Medulla oblongata (tissue), 1 donor: ENCODE results near the gene CLDN18.
A peak's percentile ranks its signal among the peaks of the same experiment; 100 is the strongest.

ENCODE experiments used
- DNase-seq: peaks from one replicate; pipeline ENCODE4 v3.0.0-alpha.2; 2015; ENCODE audit errors: extremely low spot score

The CLDN18 gene

DNA sequence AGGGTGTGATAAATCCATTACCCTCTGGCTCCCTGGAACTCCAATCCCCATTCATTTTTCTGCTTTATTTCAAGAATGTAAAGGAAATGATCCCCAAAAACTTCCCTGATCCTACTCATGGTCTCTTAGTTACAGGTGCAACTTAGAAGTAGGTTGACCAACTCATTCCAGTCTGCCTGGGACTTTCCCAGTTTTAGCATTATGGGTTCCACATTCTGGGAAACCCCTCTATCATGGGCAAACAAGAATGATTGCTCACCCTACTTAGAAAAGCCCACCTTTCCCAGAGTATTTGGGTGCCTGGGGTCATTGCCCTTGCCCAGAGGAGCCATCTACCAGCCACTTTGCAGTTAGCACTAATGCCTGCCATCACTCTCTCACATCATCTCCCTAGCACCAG is 15.6 kb downstream of the CLDN18 start:
- no peak for DNase-seq

DNA sequence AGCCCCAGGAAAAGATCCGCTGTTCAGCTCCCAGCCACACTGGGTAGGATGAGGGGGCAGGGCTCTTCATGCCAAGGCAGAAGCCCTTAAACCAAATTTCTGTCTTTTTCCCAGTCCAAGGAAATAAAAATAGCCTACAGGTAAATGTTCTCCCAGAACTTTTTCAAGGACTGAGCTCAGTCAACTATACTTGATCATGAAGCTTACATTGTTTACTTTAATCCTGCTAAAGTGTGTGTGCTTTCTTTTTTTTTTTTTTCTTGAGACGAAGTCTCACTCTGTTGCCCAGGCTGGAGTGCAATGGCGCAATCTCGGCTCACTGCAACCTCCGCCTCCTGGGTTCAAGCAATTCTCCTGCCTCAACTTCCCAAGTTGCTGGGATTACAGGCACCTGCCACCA is 17.9 kb downstream of the CLDN18 start:
- DNase-seq, result no peak

DNA sequence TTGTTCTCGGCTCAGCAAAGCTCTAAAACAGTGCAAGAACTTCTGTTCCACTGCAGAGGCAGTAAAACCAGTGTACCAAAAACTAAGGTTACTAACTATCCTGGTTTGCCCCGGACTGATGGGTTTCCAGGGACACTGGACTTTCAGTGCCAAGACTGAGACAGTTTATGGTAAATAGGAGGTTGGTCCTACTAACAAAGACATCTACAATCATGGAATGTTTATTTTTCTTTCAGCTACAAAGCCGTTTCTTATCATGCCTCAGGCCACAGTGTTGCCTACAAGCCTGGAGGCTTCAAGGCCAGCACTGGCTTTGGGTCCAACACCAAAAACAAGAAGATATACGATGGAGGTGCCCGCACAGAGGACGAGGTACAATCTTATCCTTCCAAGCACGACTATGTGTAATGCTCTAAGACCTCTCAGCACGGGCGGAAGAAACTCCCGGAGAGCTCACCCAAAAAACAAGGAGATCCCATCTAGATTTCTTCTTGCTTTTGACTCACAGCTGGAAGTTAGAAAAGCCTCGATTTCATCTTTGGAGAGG is 20.8 kb downstream of the CLDN18 start:
- no peak for DNase-seq

DNA sequence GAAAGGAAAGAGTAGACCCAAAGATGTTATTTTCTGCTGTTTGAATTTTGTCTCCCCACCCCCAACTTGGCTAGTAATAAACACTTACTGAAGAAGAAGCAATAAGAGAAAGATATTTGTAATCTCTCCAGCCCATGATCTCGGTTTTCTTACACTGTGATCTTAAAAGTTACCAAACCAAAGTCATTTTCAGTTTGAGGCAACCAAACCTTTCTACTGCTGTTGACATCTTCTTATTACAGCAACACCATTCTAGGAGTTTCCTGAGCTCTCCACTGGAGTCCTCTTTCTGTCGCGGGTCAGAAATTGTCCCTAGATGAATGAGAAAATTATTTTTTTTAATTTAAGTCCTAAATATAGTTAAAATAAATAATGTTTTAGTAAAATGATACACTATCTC is 21.6 kb downstream of the CLDN18 start:
- no peak for DNase-seq

DNA sequence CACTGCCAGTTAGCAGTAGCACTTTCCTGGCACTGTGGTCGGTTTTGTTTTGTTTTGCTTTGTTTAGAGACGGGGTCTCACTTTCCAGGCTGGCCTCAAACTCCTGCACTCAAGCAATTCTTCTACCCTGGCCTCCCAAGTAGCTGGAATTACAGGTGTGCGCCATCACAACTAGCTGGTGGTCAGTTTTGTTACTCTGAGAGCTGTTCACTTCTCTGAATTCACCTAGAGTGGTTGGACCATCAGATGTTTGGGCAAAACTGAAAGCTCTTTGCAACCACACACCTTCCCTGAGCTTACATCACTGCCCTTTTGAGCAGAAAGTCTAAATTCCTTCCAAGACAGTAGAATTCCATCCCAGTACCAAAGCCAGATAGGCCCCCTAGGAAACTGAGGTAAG is 22.6 kb downstream of the CLDN18 start:
- DNase-seq, result no peak

DNA sequence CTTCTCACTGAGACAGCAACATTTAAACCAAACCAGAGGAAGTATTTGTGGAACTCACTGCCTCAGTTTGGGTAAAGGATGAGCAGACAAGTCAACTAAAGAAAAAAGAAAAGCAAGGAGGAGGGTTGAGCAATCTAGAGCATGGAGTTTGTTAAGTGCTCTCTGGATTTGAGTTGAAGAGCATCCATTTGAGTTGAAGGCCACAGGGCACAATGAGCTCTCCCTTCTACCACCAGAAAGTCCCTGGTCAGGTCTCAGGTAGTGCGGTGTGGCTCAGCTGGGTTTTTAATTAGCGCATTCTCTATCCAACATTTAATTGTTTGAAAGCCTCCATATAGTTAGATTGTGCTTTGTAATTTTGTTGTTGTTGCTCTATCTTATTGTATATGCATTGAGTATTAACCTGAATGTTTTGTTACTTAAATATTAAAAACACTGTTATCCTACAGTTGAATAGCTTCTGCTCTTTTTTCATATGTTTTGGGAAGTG is 23.3 kb downstream of the CLDN18 start:
- DNase-seq, result no peak

DNA sequence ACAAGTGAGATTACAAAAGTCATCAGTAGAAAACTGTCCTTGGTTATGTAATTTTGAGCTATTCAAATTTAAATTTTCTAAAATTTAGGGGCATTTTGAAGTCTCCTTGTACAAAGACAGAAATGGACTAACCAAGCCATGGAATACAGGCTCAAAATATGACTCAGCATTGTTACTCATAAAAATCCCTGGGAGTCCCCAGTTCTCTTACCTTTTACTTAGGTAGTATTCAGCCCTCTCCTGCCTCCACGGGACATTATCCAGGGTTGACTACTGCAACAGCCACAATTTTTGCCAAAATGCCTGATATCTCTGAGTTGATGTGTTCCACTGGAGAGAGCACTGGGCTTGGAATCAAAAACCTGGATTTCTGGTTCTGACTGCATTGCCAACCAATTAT is 25.0 kb downstream of the CLDN18 start:
- DNase-seq, result no peak

DNA sequence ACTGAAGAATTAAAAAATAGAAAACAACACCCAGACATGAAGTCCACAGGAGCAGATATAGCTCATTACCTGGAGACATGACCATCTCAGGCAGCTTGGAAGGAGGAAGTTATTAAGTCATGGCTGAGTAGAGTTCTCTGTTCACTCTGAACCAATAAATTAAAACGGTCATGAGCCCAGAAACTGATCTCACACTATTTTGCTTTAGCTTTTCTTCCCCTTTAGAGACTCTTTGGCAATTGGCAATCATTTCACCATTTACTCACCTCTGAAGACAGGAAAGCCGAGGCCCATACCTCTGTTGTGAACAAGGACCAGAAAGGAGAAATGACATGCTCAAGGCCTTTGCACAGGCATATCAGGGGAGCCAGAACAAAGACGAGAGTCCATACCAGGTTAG is 26.6 kb downstream of the CLDN18 start:
- no peak for DNase-seq

DNA sequence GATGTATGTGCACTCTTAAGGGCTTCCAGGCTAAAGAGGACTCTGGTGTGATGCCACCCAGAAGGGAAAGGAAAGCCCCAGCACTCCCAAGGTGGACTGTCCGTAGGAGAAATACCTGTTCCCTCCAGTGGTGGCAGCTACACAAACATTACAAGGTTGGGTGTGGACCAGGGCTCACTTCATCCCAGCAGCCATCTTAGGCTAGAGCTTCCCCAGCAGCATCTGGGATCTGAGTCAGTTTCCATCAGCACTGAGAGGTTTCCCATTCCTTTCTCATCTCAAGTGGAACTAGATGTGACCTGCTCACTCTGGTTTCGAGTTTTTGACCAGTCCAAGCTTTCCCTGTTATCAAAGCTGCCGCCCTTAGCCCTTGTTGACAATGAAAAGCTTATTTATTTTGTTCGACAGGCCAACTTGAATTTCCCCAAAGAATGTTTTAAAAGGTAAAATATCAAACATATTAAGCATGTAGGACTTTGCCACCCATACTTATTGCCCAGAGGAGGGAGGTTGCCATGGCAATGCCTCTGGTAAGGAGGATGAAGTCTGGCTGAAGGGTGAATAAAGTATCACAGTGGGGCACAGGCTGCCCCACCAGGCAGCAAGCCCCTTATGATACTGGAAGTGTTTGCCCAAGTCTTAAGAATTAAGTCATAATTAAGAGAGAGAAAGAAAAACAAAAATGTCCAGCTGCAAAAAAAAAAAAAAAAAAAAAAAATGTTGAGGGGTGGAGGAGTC is 28.9 kb downstream of the CLDN18 start:
- no peak for DNase-seq

DNA sequence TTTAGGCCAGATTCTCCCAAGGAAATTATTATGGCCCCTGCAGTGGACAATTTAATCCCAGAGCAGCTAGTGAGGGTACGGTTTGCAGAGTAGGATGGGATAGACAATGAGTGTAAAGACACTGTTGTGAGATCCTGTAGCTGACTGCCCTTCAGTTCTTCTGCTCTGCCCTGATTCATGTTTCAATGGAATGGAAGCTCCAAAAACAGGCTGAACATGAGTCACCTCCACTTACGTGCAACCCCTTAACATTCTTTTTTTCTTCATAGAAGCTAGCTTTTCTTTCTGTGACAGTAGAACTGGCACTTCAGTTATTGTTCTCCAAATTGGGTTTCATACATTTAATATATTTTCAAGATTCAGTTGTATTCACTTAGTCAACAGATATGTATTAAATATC is 32.1 kb downstream of the CLDN18 start:
- DNase-seq, result no peak

DNA sequence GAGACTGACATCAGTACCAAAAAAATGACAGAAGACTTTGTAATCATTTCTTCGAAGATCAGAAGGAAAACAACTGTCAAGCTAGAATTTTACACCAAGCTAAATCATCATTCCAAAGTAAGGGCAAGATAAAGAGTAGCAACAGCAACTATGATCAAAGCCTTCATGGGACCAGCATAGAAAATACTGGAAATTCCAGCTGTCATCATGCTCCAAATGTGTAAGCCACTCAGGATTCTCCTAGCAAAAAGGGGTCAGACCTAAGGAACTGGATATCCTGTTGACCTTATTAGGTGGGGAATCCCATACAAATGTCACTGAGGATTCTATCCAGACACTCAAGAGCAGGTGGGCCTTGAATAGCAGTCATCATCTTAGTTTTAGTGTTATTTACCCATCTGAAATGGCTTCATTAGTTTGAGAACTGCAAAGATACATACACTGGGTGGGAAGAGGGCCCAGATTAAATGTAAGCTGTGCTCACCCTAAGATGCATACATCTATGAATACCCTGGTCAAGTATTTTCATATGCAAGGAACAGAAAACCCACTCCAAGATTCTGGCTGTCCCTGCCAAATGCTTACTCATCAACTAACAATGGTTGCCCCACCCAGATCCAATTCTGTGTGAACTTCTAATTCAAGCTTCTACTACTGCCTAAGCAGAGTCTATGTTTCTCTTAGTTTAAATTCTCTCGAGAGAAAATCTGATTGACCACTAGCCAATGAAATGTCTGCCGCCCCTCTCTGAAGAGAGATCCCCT is 33.5 kb downstream of the CLDN18 start:
- no peak for DNase-seq

DNA sequence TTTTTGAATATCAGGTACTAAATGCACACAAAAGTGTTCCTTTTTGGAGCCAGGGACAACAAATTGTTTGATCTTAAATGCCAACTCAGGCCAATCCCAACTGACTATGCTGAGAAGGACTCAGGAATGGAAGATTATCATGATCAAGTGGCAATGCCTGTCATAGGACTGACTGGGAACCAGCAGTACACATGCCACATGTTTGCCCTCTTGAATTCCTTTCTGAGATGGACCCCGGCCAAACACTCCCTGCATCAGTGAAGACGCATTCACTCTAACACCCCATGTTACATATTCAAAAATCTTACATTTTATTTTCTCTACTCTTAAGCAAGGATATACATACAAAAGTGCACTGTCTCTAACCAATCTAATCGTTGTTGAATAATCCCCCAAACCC is 36.1 kb downstream of the CLDN18 start:
- DNase-seq, result no peak

DNA sequence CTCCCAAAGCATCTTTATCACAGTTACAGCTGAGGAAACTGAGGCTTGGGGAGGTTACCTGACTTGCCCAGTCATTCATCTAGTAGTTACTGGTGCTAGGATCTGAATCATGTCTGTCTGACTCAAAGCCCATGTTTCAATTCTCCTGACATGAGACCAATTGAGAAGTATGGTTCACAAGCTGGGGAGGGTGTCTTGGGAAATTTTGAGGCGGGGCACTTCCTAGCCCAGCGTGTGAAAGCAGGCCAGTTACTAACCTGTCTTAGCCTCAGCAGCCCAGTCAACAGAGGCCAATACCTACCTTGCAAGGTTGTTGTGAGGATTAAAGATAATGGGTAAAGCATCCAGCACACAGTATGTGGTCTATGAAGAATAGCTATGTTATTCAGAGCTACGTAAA is 37.0 kb downstream of the CLDN18 start:
- DNase-seq, result no peak

DNA sequence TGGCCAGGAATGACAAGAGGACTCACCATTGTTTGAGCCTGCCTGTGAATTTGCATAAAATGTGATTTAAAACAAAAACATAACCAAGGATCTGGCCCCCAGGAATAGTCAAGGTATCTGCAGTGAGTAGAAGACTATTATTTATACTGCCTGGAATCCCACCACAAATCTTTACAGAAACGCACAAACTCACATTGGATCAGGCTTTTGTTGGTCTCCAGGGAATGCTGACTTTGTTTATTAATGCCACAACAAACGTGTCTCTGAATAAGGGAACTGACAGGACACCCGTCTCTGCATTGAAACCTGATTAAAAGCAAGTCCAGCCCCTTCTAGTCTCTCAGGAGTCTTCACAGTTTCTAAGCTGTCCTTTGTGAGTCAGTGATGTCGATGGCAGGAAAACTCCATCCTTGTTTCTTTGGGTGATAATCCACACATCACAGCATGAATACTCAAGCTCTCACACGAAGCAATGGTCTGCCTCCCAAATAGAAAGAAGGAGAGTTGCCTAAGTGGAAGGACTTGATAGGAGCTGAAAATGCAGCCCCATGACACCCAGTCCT is 37.7 kb downstream of the CLDN18 start:
- no peak for DNase-seq

DNA sequence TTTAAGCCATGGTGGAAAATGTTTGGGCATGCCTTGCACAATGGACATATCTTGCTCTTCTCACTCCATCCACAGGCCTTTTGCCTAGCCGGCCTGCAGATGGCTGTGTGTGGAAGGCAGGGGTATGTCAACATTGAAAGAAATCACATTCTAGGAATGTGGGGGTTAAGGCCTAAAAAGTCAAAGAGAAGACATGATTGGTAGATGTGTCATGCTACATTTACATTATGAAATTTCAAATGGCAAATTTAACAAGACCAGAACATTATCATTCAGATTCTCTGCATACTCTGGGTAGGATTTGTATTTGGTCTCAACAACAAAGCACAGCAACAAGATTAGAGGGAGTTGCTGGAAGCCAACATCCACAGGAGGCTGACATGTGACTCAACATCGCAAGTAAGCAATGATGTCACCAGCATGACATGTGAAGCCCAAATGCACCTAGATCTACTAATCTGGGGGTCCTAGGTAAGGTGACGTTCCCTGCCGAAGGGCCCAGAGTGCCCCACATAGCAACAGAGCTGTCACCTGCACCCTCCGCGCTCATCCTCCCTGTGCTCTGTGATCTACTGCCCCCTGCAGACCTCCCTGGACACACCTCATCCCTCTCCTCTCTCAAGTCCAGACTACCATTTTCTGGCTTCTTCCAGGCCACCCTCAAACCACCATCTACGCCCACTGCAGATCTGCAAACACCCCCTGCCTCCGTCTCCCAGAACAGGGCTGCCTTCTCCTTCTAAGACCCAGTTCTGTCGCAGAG is 39.4 kb downstream of the CLDN18 start:
- DNase-seq, result no peak

DNA sequence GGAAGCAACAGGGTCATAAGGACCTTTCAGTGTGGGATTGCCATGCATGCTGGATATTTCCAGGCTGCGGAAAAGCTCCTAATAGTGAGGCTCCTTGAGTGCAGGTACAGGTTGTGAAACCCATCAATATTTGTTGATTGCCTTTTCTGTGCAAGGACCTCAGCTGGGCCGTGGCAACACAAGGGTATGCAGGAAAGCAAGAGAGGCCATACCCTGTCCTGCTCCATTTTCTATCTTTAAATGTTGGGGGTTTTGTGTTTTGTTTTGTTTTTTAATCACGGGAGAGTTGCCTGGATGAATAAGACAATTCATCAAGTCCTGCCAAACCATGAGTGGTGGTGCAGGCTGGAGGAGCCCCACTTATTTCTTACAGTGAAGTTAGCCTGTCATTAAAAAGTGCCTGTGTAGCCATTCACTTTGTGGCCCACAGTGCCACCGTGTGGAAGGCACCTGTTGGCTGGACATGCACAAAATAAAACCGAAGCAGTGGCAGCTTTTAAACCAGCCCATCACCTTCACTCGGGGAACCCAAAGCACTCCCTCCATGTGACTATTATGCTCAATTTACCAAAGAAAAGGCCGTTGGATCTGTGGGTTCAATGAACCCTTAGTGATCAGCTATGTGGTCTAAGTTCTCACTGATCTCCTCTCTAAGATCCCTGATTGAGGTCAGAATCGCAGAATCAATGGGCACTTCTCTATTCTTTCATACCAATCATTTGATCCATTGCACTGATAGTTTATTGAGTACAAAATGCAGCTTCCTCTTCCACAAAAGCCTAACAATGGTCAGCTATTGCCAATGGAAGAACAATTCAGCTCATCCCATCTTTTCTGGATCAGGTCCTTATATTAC is 42.2 kb downstream of the CLDN18 start:
- peak; percentile 18 for DNase-seq

DNA sequence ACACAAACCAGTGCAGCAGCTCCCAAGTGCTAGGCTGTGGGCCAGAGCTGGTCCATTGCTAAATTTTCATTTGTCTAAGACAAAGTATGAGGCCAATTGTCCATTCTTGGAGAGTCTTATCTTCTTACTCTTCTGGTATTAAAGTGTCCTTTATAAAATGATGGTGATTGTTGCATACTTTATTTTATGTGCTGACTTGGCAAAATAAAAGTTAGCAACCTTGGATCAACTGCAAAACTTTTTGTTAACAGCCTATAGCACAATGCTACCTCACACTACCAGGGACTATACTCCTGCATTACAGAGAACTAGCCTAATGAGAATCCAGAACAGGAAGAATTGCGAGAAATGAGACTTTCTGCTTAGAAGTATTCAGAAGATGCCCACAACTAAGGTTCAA is 44.1 kb downstream of the CLDN18 start:
- DNase-seq, result no peak

DNA sequence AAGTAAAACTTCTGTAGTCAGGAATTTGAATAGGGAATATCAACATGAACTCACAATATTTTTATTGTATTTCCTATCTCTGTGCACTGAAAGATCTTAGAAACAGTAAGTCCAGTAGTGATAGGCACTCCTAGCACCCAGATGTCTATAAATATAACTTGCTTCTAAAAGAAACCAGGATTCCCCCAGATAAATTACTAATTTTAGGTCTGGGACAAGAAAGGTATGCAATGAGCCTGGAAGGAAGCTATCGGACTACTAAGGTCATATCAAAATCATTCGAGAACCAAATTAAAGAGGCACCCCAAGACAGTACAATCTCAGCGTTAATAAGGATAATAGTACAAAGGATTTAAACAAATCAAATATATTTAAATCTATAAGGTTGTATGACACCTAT is 47.4 kb downstream of the CLDN18 start:
- no peak for DNase-seq

DNA sequence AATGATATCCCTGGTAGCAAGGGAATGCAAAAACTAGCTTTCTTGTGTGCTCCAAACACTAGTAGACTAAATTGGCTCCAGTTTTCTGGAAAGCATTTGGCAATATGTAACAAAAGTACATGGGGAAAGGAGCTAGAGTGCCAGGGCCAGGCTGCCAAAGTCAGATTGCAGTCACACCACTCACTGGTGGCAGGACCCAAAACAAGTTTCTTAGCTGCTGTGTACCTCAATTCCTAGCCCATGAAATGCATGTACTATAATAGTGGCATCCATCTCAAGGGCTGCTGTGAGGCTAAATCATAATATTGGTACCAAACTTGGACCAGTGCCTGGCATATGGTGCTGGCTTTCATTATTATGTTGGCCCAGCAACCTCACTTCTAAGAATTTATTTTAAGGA is 49.3 kb downstream of the CLDN18 start:
- DNase-seq, result no peak

DNA sequence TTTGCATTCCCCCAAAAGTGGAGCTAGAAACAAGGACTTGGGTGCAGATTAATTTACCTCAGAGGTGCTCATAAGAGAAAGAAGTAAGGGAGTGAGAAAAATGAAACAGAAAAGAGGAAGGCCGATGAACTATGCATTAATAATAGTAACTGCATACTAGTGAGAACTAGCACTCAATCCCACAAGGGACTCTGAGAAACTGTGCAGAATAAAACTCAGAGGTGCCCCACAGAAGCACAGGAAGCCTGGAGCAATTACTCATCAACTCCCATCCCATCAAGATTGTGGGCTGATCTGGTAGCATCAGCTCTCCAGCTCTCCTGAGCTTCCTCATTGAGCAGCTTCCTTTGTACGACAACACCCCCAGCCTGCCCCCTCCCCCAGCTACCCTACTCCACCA is 50.8 kb downstream of the CLDN18 start:
- DNase-seq, result no peak

DNA sequence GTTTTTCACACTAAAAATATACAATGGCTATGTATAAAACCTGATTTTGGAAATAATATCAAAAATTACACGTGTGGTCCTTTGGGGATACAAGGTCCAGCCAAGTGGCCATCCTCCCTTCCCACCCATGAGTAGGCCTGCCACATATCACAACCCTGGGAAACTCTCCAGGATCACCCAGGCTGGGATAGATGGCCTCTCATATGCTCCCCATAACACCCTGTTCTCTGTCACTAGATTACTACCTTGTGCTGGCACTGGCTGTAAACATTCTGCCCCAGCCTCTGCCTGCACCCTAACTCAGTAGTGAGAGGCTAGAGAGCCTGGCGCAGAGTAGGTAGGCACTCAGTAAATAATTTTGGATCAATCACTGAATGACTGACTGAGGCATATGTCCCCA is 52.1 kb downstream of the CLDN18 start:
- DNase-seq, result no peak
